HG03039 (cell line): Measurements from ENCODE around the gene ME1.
"Not testable (repeated sequence)": the region's sequence is repeated elsewhere in the genome, so short reads cannot be mapped to it uniquely, and the experiment has no call there.

Experiments used
- ATAC-seq: cut with Tn5 transposase; IDR thresholded peaks from one replicate; pipeline ENCODE4 v1.9.1; 2021; ENCODE audit warnings: mild to moderate bottlenecking, moderate library complexity; ENCODE audit not compliant: unreplicated experiment

The ME1 gene

DNA sequence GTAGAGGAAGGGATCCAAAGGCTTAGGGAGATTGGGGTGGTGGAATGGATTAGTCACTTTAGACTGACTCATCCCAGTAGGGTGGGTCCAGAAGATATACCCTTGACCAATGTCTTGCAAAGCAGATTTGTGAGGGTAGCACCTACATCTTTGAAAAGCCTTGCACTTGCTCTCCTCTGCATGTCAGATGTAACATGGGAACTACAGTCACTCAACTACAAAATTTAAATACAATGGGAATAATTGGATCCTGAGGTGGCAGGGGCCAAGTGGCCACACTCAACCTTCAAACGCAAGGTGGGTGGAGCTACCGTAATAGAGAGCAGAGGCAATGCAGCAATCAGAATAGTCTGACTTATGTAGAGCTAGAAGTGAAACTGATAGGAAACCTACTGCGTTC lies 71.2 kb downstream of the ME1 start:
- no peak for ATAC-seq

- no peak for ATAC-seq
Observed at GRCh38 chr6:83354747-83355146, 76.1 kb downstream of the ME1 start.

GRCh38 chr6:83352424-83353061 lies 78.3 kb downstream of the ME1 start:
- no peak for ATAC-seq

GRCh38 chr6:83343121-83343520 lies 87.7 kb downstream of the ME1 start:
- no peak for ATAC-seq

DNA sequence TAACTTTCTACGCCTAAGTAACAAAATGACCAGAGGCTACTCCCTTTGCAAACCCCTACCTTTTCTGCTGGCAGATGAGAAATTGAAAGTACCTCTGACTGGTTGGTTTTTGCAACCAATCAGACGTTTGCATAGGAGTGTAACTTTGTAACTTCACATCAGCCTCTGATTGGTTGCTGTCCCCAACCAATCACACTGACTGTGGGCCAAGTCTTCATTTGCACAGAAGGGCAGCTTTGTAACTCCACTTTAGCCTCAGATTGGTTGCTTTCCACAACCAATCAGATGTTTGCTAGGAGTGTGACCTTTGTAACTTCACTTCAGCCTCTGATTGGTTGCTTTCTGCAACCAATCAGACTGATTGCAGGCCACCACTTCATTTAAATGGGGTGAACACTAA lies 89.1 kb downstream of the ME1 start:
- no peak for ATAC-seq

GRCh38 chr6:83333916-83334315 lies 96.9 kb downstream of the ME1 start:
- not testable (repeated sequence) for ATAC-seq

DNA sequence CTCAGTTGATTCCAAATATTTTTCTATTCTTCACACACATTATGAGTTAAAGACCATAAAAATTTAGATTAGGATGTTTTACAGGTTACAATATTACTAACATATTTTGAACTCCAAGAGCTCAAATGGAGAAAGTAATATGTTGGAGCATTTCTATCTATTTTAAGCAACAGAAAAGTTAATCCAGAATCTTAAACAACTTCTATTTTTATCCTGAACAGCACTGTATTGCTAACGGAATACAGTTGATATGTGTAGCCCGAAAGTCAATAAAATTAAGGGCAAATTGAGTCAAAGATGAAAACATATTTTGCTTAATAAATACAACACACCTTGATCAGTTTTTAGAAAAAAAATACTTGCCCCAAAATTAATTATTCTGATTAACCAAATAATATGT lies 97.4 kb downstream of the ME1 start:
- ATAC-seq = no peak

- ATAC-seq = no peak
Observed at GRCh38 chr6:83314693-83315092, 116.2 kb downstream of the ME1 start.

- no peak for ATAC-seq
Observed at GRCh38 chr6:83313882-83314281, 117.0 kb downstream of the ME1 start.

- ATAC-seq = no peak
Observed at GRCh38 chr6:83311231-83311630, 119.6 kb downstream of the ME1 start.

DNA sequence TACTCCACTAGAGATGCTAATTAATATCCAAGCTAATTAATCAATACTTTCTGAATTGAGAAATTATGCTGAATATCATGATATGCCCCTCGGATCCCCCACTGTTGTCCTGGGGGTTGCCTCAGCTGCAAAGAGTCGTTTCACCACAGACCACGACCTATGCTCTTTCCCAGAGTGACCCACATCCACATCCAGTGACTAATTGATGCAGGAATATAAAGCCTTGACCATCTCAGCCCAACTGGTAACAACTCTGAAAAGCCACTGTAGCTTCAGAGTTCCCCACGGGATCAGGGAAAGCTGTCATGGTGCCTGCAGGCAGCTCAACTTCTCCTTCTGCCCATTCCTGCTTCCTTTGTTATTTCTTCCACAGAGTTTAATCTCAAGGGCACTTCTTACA lies 120.8 kb downstream of the ME1 start:
- ATAC-seq = no peak

GRCh38 chr6:83309344-83309743 lies 121.5 kb downstream of the ME1 start:
- ATAC-seq = no peak

DNA sequence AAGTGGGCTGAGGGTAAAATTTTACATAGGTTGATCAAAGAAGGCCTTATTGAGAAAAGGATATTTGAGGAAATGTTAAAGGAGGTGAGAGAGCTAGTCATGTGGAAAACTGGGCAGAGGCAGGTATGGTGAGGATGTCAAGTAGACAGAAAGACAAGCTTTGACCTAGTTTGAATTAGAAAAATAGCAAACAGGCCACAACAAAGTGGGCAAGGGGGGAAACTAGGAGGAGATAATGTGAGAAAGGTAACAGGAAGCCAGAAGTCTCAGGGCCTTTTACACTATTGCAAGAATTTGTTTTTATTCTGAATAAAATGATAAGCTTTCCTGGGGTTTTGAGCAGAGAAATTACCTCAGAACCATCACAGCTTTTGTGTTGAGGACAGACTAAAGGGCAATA lies 122.0 kb downstream of the ME1 start:
- no peak for ATAC-seq

DNA sequence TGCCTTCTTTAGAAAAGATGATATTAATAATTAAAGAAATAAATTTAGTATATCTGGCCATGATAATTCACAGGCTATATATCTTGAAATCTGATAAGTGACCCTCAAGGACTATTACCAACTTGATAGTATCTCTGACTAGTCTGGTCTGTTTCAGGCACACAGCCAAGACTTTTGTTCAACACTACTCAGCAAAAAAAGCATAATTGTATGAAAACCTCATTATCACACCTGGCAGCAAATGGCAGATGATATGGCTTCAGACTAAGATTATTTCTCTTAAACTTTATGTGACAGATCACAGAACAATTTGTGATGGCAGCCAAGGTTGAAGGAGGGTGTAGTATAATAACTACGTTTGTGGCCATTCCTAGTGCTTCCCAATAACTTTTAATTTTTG lies 123.0 kb downstream of the ME1 start:
- ATAC-seq = no peak

GRCh38 chr6:83303426-83303825 lies 127.4 kb downstream of the ME1 start:
- no peak for ATAC-seq

DNA sequence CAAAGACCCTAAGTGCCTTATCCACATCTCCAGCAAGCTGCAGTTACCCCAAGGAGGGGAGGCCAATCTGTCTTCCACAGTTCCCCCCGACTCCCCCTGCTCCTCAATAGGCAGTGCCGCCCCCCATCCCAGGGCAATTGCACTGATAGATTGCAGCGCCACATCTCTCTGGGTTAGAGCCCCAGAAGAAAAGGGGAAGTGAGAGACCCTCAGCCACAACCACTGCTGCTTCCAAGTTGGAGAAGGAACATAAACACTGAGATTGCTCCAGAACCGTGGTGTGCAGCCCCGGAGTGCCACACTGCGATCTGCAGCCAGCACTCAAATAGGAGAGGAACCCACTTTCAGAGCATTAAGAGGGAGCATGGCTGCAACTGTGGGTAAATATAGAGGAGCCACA lies 136.2 kb downstream of the ME1 start:
- ATAC-seq = no peak

- ATAC-seq = peak; percentile 84
Observed at GRCh38 chr6:83292900-83293843, 137.7 kb downstream of the ME1 start.

- ATAC-seq = not testable (repeated sequence)
Observed at GRCh38 chr6:83287298-83287697, 143.6 kb downstream of the ME1 start.

DNA sequence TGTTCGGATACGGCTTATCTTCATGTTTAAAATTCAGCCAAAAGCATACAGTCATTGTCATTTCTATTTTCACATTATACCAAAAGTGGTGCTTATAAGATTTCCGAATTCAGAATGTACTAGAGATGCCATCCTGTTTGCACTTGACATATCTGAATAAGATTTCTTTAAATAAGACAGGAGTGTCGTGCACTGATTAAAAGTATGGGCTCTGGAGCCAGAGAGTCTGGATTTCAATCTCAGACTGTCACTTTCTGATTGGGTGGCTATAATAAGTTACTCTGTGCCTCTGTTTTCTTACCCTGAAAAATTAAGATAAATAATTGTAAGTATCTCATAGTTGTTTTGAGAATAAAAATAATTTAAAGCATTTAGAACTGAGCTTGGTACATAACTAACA lies 144.9 kb downstream of the ME1 start:
- ATAC-seq = no peak

DNA sequence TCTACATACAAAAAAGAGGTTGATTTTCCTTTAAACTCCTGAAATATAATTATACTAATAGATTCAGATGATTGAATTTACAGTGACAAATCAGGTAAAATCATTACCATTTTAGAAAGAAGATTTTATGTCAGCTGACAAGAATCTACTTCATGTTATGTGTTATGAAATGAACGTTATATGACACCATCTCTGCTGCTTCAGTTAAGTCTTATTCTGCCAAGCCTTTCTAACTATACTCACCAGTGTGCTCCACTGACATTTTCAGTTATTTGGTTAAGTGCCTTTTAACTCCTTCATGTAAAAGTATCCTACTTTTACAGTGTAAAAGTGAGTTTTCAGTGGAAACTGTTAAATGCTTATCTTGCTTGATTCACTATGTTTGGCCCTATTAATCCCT lies 157.3 kb downstream of the ME1 start:
- ATAC-seq = no peak

- ATAC-seq = peak; percentile 74
Observed at GRCh38 chr6:83270971-83271719, 159.7 kb downstream of the ME1 start.

- no peak for ATAC-seq
Observed at GRCh38 chr6:83265384-83265783, 165.5 kb downstream of the ME1 start.
